Natural killer cell (primary cell): ENCODE results near the gene LIN28B. TPM values are rescaled to one million over a fixed set of nuclear protein-coding genes. Genes with fewer than 3 reads are reported as not detected.

Experiments used
- ATAC-seq, 3 donors: fragments of 150-1000 bp in 2 of 3; fragments of 200-7000 bp in 1 of 3; cut with Tn5 transposase; 1 replicate in 1 of 3; 2 replicates in 2 of 3; pipeline ENCODE4 v1.10.0; 2021; ENCODE audit warnings: mild to moderate bottlenecking in 2 of 3, moderate library complexity in 2 of 3
- DNase-seq, 2 donors: peaks; one replicate each; pipeline versions ENCODE4 v3.0.0 to v3.0.0-alpha.2; 2013 to 2021; ENCODE audit warnings: mixed read lengths in 1 of 2
- H3K27ac ChIP-seq: one replicate; pipeline ENCODE4 v1.5.1; 2013; ENCODE audit warnings: mild to moderate bottlenecking, low read length
- H3K27me3 ChIP-seq: one replicate; pipeline ENCODE4 v1.6.1; 2013; ENCODE audit warnings: low read length; ENCODE audit not compliant: control insufficient read depth, insufficient read depth
- H3K36me3 ChIP-seq: one replicate; pipeline ENCODE4 v1.6.1; 2013; ENCODE audit warnings: low read length; ENCODE audit not compliant: control insufficient read depth, insufficient read depth
- H3K4me1 ChIP-seq: one replicate; pipeline ENCODE4 v1.6.1; 2013; ENCODE audit warnings: low read length; ENCODE audit not compliant: control insufficient read depth, insufficient read depth
- H3K4me3 ChIP-seq: one replicate; pipeline ENCODE4 v1.5.1; 2013; ENCODE audit warnings: low read length
- H3K9me3 ChIP-seq: one replicate; pipeline ENCODE4 v1.6.1; 2013; ENCODE audit warnings: low read length; ENCODE audit not compliant: control insufficient read depth, insufficient read depth
- H3K27ac Mint-ChIP-seq, 2 donors: one replicate each; pipeline ENCODE4 v1.8.0; 2022; ENCODE audit warnings: mild to moderate bottlenecking in 2 of 2, mixed read lengths in 2 of 2, moderate library complexity in 1 of 2
- H3K27me3 Mint-ChIP-seq, 2 donors: one replicate each; pipeline ENCODE4 v1.8.0; 2022; ENCODE audit warnings: low read depth in 2 of 2, mixed read lengths in 2 of 2
- H3K36me3 Mint-ChIP-seq: one replicate; pipeline ENCODE4 v1.8.0; 2022; ENCODE audit warnings: mixed read lengths
- H3K4me1 Mint-ChIP-seq, 2 donors: one replicate each; pipeline ENCODE4 v1.8.0; 2022; ENCODE audit warnings: mixed read lengths in 2 of 2
- H3K4me3 Mint-ChIP-seq: one replicate; pipeline ENCODE4 v1.8.0; 2022; ENCODE audit warnings: mild to moderate bottlenecking, moderate library complexity, mixed read lengths
- H3K9me3 Mint-ChIP-seq, 2 donors: one replicate each; pipeline ENCODE4 v1.8.0; 2022; ENCODE audit warnings: mixed read lengths in 2 of 2
- CTCF ChIP-seq: fragments of 200-600 bp; IDR thresholded peaks from one replicate; pipeline ENCODE4 v1.8.0; 2022; ENCODE audit warnings: antibody characterized with exemption
- WGBS: methylation state at CpG from one replicate; pipeline ENCODE4 v1.1.7; 2013; ENCODE audit warnings: missing lambda C conversion rate; ENCODE audit not compliant: insufficient coverage; 5-methylcytosine and 5-hydroxymethylcytosine counted together
- intact Hi-C: fragments of 100-400 bp; cut with micrococcal nuclease; formaldehyde crosslinking; loops from one replicate; pipeline ENCODE4 v1.14.2; 2022
- total RNA-seq, 4 donors: library from RNA; stranded (reverse); fragments of 120-200 nt in 1 of 4; gene quantifications; one replicate each; pipeline versions ENCODE4 v1.2.3 to v1.2.4, GENCODE V29; 2013 to 2022

The LIN28B gene
- total RNA-seq, 3 donors from 2014 or later (not counting 1 experiment from before 2014, with no cell fraction given): not detected

GRCh38 chr6:105021399-105021798 is 64.5 kb downstream of the LIN28B start:
- Histone ChIP-seq H3K4me3 (no peak overlapping the region), H3K27ac (no peak overlapping the region), H3K9me3 (no peaks in the 10 kb centered on the region), H3K27me3 (no peaks in the 10 kb centered on the region), H3K36me3 (no peaks in the 10 kb centered on the region), H3K4me1 (no peaks in the 10 kb centered on the region)
- DNase-seq (no peak), ATAC-seq (no peak)
- Mint-ChIP-seq H3K4me1 (no peaks in the 10 kb centered on the region), H3K27ac (no peak overlapping the region), H3K27me3 (peaks cover 10 to 20% of the 10 kb centered on the region in 2 donors), H3K36me3 (no peaks in the 10 kb centered on the region), H3K9me3 (no peaks in the 10 kb centered on the region), H3K4me3 (no peak overlapping the region)
- TF ChIP-seq CTCF: no peak
- no CpG with 5 or more reads among the region's 3 CpGs for WGBS
- intact Hi-C loops: no loop called here

GRCh38 chr6:105022416-105022815 is 65.5 kb downstream of the LIN28B start:
- Mint-ChIP-seq H3K27ac (no peak overlapping the region), H3K36me3 (no peaks in the 10 kb centered on the region), H3K4me1 (no peaks in the 10 kb centered on the region), H3K9me3 (no peaks in the 10 kb centered on the region), H3K27me3 (peaks cover 10 to 20% of the 10 kb centered on the region in 2 donors), H3K4me3 (no peak overlapping the region)
- intact Hi-C loops: no loop called here
- Histone ChIP-seq H3K27ac (no peak overlapping the region), H3K4me3 (no peak overlapping the region), H3K27me3 (no peaks in the 10 kb centered on the region), H3K4me1 (no peaks in the 10 kb centered on the region), H3K36me3 (no peaks in the 10 kb centered on the region), H3K9me3 (no peaks in the 10 kb centered on the region)
- ATAC-seq (no peak), DNase-seq (no peak)
- 100% methylated on average over 1 of the region's 1 CpG for WGBS
- TF ChIP-seq CTCF: no peak

- intact Hi-C loops: no loop called here
- no peak for TF ChIP-seq CTCF
- no peaks in the 10 kb centered on the region for H3K9me3 ChIP-seq
- ATAC-seq (no peak), DNase-seq (no peak)
- H3K4me3 Mint-ChIP-seq: no peak overlapping the region
- H3K4me1 Mint-ChIP-seq: no peaks in the 10 kb centered on the region
- WGBS: 77% methylated on average over 3 of the region's 3 CpGs
- H3K4me3 ChIP-seq: no peak overlapping the region
- H3K36me3 ChIP-seq: no peaks in the 10 kb centered on the region
- no peaks in the 10 kb centered on the region for H3K27me3 ChIP-seq
- no peaks in the 10 kb centered on the region for H3K9me3 Mint-ChIP-seq
- H3K36me3 Mint-ChIP-seq: no peaks in the 10 kb centered on the region
- no peaks in the 10 kb centered on the region for H3K4me1 ChIP-seq
- H3K27ac ChIP-seq: no peak overlapping the region
- H3K27ac Mint-ChIP-seq: no peak overlapping the region
- H3K27me3 Mint-ChIP-seq: peaks cover 4 to 20% of the 10 kb centered on the region in 2 donors
Measured at GRCh38 chr6:105024803-105025202, 67.9 kb downstream of the LIN28B start.

- Mint-ChIP-seq H3K4me3 (no peak overlapping the region), H3K9me3 (no peaks in the 10 kb centered on the region), H3K4me1 (no peaks in the 10 kb centered on the region), H3K27ac (no peak overlapping the region), H3K36me3 (no peaks in the 10 kb centered on the region), H3K27me3 (no peaks in the 10 kb centered on the region)
- no peak for TF ChIP-seq CTCF
- Histone ChIP-seq H3K27ac (no peak overlapping the region), H3K4me1 (no peaks in the 10 kb centered on the region), H3K4me3 (no peak overlapping the region), H3K9me3 (no peaks in the 10 kb centered on the region), H3K27me3 (peaks cover 3% of the 10 kb centered on the region), H3K36me3 (no peaks in the 10 kb centered on the region)
- 81% methylated on average over 4 of the region's 4 CpGs for WGBS
- no peak for ATAC-seq
- DNase-seq: no peak
- intact Hi-C loops: no loop called here
Measured at GRCh38 chr6:105028898-105029297, 72.0 kb downstream of the LIN28B start.
